LNCaP clone FGC (cell line): ENCODE results near the gene PDAP1.
"Not testable (repeated sequence)": the region's sequence is repeated elsewhere in the genome, so short reads cannot be mapped to it uniquely, and the experiment has no call there.

ENCODE experiments used
- DNase-seq: peaks from one replicate; pipeline ENCODE4 v3.0.0-alpha.2; 2011; ENCODE audit warnings: low read depth
- H3K4me3 ChIP-seq: 2 replicates; pipeline ENCODE4 v1.5.1; 2011; ENCODE audit warnings: mild to moderate bottlenecking, low read depth, low read length, control low read depth
- CTCF ChIP-seq: IDR thresholded peaks from 2 replicates; pipeline ENCODE4 v1.5.1; 2012; ENCODE audit warnings: mild to moderate bottlenecking; ENCODE audit not compliant: control insufficient read depth, insufficient read depth; ENCODE audit errors: extremely low read depth

Gene PDAP1

GRCh38 chr7:99418260-99418659 is 9.9 kb upstream of the PDAP1 start:
- no peak for TF ChIP-seq CTCF
- no peak overlapping the region for H3K4me3 ChIP-seq
- no peak for DNase-seq

- not testable (repeated sequence) for H3K4me3 ChIP-seq, DNase-seq
- TF ChIP-seq CTCF: peak; percentile 65
Observed at GRCh38 chr7:99415513-99416127, 7.2 kb upstream of the PDAP1 start.

GRCh38 chr7:99410635-99411034 is 2.2 kb upstream of the PDAP1 start:
- no peak for DNase-seq
- no peak for TF ChIP-seq CTCF
- no peak overlapping the region for H3K4me3 ChIP-seq

GRCh38 chr7:99409806-99410205 is 1.4 kb upstream of the PDAP1 start:
- peak overlapping the region; percentile 93 for H3K4me3 ChIP-seq
- TF ChIP-seq CTCF: no peak
- no peak for DNase-seq

GRCh38 chr7:99409192-99409572 is 785 bp upstream of the PDAP1 start:
- no peak for DNase-seq

GRCh38 chr7:99407872-99408378 is 472 bp downstream of the PDAP1 start:
- TF ChIP-seq CTCF: no peak
- peak overlapping the region; percentile 93 for H3K4me3 ChIP-seq
- DNase-seq: peak; percentile 56

More at GRCh38 chr7:99409192-99409572, 785 bp upstream of the PDAP1 start:
- H3K4me3 ChIP-seq: peak overlapping the region; percentile 93
- TF ChIP-seq CTCF: no peak

- no peak for DNase-seq
- peak overlapping the region; percentile 93 for H3K4me3 ChIP-seq
- TF ChIP-seq CTCF: no peak
Observed at GRCh38 chr7:99406557-99406956, 1.8 kb downstream of the PDAP1 start.
